GM21737 (cell line): ENCODE results near the gene SPX.

Experiments
- ATAC-seq: cut with Tn5 transposase; IDR thresholded peaks from one replicate; pipeline ENCODE4 v1.9.1; 2021; ENCODE audit warnings: mild to moderate bottlenecking, moderate library complexity; ENCODE audit not compliant: unreplicated experiment

SPX gene

DNA sequence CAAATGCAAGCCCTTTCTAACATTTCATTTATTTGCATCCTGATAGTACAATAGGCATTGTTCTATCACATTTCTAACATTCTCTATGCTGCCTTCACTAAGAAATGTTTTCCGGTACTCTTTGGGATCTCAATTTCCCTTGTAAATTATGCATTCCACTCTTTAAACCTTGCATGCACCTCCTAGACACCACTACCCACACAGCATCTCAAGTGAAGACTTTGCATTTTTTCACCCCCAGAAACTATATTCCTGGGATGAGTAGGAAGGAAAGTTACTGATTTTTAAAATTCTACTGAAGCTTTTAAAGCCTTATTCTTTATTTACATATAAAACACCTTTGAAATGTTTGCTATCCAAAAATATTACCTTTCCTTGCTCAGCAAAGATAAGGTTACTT is 51.4 kb downstream of the SPX start:
- no peak for ATAC-seq

DNA sequence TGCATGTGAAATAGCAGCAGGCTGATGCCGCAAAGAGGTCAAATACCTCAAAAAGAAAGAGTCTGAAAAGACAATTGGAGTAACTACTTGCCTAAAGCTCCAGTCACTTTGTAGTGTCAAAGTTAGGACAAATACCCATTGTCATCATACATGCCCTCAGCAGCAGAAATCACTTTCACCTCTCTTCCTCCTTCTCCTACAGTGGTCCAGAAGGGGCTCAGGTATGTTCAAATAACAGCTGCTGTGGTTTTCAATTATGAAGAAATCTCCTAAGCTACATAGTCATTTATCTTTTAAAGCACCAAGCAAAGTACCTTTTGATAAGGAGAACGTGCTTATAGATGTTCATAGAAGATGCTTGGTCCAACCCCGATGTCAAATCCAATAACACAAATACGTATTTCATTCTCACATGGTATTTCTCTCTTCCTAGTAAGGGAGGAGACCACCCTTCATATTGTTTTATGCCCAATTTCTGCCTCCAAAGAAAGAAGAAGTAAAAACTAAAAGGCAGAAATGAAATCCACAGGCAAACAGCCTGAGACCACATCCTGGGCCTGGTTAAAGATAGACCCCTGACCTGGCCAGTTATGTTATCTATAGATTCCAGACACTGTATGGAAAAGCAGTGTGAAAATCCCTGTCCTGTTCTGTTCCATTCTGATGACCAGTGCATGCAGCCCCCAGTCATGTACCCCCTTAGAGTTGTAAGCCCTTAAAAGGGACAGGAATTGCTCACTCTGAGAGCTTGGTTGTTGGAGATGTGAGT is 54.8 kb downstream of the SPX start:
- ATAC-seq: no peak
